GM19467 (cell line): ENCODE measurements around the gene EPS8.
"Not testable (repeated sequence)": the region's sequence is repeated elsewhere in the genome, so short reads cannot be mapped to it uniquely, and the experiment has no call there.

Source experiments
- ATAC-seq: cut with Tn5 transposase; IDR thresholded peaks from one replicate; pipeline ENCODE4 v1.9.1; 2021; ENCODE audit warnings: mild to moderate bottlenecking, moderate library complexity; ENCODE audit not compliant: unreplicated experiment

The EPS8 gene

GRCh38 chr12:15662303-15662980, 126.7 kb downstream of the EPS8 start:
- ATAC-seq = no peak

- ATAC-seq = no peak
Observed at GRCh38 chr12:15651371-15651770, 137.8 kb downstream of the EPS8 start.

GRCh38 chr12:15650399-15651128, 138.6 kb downstream of the EPS8 start:
- ATAC-seq = no peak

GRCh38 chr12:15649347-15649746, 139.8 kb downstream of the EPS8 start:
- no peak for ATAC-seq

GRCh38 chr12:15648558-15648957, 140.6 kb downstream of the EPS8 start:
- ATAC-seq = no peak

- ATAC-seq = no peak
Observed at GRCh38 chr12:15646581-15646980, 142.6 kb downstream of the EPS8 start.

- ATAC-seq = no peak
Observed at GRCh38 chr12:15644700-15645099, 144.5 kb downstream of the EPS8 start.

- ATAC-seq = no peak
Observed at GRCh38 chr12:15638231-15638630, 151.0 kb downstream of the EPS8 start.

GRCh38 chr12:15636060-15636890, 152.9 kb downstream of the EPS8 start:
- no peak for ATAC-seq

- no peak for ATAC-seq
Observed at GRCh38 chr12:15634010-15634683, 155.0 kb downstream of the EPS8 start.

- ATAC-seq = no peak
Observed at GRCh38 chr12:15633201-15633600, 156.0 kb downstream of the EPS8 start.

- no peak for ATAC-seq
Observed at GRCh38 chr12:15632708-15633107, 156.5 kb downstream of the EPS8 start.

GRCh38 chr12:15631007-15631715, 158.0 kb downstream of the EPS8 start:
- no peak for ATAC-seq

GRCh38 chr12:15629761-15630160, 159.4 kb downstream of the EPS8 start:
- no peak for ATAC-seq

GRCh38 chr12:15629108-15629507, 160.1 kb downstream of the EPS8 start:
- no peak for ATAC-seq

GRCh38 chr12:15627995-15628945, 160.9 kb downstream of the EPS8 start:
- no peak for ATAC-seq

- no peak for ATAC-seq
Observed at GRCh38 chr12:15625075-15625474, 164.1 kb downstream of the EPS8 start.

- no peak for ATAC-seq
Observed at GRCh38 chr12:15620741-15621539, 168.2 kb downstream of the EPS8 start.

- not testable (repeated sequence) for ATAC-seq
Observed at GRCh38 chr12:15616495-15616894, 172.7 kb downstream of the EPS8 start.
